ENCODE data around the gene TMEM123.

- TF ChIP-seq POLR2A (IDR thresholded peaks at IDR 0.05; ENCODE audit: low read depth, low read length) (no peak), POLR2AphosphoS5 (IDR thresholded peaks at IDR 0.05; ENCODE audit: insufficient read depth, low read depth, low read length) (no peak), CTCF (IDR thresholded peaks at IDR 0.05; ENCODE audit: extremely low read depth in 1 of 2, insufficient read depth in 1 of 2, low read depth in 1 of 2, low read length in 2 of 2) (no peak), JUN (IDR thresholded peaks at IDR 0.05; ENCODE audit: borderline replicate concordance, insufficient read depth, insufficient read length, low read depth) (no peak)
These were observed 27.2 kb upstream of the TMEM123 start for GRCh38 chr11:102479733-102480132.
